ENCODE data around the gene ARPC5L. TPM values are rescaled to one million over a fixed set of nuclear protein-coding genes. Genes with fewer than 3 reads are reported as not detected.
"Not testable (repeated sequence)": the region's sequence is repeated elsewhere in the genome, so short reads cannot be mapped to it uniquely, and the experiment has no call there.

Gene ARPC5L
- total RNA-seq, 1 donor from 2014 or later = 10.1 TPM

DNA sequence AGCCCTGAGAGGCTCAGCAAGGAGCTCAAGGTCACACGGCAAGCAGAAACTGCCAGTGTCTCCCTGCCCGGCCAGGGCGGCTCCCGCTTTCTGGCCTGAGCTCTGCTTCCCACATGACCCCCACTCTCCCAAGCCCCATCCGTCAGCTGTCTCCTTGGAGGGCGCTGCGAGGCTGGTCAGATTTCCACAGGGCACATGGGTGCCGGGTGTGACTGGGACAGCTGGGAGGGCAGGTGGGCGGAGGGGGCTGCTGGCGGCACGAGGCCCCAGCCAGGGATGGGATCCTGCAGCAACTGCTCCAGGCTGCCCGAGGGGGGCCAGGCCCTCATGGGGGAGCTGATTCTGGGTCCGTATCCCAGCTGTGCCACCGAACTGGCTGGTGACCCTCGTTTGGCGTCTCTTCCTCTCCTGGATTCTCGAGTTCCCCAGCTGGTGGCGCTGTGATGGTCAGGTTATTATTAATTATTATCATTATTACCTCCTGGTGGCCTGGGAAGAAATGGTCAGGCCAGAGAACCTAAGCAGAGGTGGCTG is 21.6 kb upstream of the ARPC5L start:
- no peak for DNase-seq (ENCODE audit: low spot score)

DNA sequence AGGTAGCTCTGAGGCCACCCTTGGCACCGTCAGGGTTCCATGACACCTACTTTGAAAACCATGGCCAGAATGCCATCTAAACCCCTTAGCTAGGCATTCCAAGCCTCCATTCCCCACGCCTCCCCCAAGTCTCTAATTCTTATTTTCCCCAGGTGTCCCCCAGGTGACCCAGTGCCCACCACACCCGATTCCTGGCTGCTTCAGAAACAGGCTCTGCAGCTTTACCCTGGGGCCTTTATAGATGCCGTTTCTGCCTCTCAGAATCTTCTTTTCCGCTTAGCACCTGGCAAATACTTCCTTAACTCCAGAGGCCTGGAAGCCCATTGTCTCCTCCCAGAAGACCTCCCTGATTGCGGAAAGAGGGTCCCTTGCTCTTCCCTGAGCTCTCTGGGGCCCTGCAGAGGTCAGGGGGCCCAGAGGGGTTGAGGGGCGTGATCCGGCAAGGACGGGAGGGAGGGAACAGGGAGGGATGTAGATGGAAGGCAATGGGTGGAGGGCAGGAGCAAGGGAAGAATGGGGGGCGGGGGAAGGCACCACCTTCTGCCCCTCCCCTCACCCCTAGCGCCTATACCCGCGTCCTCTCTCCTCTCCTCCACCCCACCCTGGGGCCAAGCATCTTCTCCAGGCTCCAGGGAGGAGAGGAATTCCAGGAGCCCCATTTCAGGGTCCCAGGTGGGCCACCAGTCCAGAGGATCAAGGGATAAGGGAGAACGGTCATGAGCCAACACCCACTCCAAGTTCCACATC is 20.7 kb upstream of the ARPC5L start:
- DNase-seq (ENCODE audit: low spot score) = no peak

DNA sequence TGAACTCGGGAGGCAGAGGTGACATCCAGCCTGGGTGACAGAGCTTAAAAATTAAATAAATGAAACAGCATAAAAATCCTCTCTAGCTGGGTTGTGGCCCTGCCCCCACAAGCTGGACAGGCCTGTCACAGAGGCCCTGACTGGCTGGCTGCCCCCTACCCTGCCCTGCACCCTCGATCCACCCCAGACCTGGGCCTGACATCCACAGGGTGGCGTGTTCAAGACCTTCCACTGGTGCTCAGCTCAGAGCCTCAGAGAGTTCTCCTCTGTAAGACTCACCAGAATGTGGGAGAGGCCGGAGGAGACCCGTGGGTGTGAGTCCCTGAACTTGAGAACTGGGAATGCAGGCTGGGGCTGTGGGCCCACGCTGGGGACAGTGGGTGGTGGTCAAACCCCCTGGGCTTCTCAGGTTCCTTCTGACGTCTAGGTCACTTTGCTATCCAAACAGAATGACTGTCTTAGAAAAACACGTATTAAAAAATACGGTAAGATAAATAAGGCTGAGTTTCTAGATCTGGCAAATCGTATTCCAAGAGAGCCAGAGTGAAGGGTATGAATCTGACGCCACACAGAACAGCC is 18.4 kb upstream of the ARPC5L start:
- no peak for DNase-seq (ENCODE audit: low spot score)

- no peak for DNase-seq (ENCODE audit: low spot score)
Measured at GRCh38 chr9:124844291-124844690, 17.6 kb upstream of the ARPC5L start.

GRCh38 chr9:124846467-124846866 is 15.5 kb upstream of the ARPC5L start:
- DNase-seq (ENCODE audit: low spot score) = not testable (repeated sequence)

DNA sequence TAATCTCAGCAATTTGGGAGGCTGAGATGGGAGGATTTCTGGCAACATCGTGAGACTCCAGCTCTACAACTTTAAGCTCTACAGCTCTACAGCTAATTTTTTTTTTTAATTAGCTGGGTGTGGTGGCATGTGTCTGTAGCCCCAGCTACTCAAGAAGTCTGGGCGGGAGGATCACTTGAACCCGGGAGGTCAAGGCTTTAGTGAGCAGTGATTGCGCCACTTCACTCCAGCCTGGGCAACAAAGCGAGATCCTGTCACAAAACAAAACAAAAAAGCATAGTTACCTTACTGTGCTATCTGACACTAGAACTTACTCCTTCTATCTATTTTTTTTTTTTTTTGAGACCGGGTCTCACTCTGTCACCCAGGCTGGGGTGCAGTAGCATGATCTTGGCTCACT is 15.0 kb upstream of the ARPC5L start:
- DNase-seq (ENCODE audit: low spot score) = no peak

DNA sequence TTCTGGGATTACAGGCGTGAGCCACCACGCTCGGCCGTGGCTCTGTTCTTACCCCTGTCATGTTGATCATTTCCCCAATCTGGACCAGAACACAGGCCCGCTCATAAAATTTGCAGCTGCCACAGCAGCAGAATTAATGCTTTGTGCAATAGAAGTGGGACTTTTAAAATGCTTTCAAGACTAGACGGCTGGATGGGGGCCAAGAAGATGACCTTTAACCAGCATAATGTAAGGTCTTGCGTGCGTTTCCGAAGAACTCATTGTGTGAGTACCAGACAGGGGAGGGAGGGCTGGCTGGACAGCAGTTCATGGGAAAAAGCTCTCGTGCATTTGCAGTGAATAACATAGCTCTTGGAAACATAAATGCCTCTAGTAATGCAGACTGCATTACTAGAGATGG is 12.1 kb upstream of the ARPC5L start:
- peak; percentile 54 for DNase-seq (ENCODE audit: low spot score)

GRCh38 chr9:124852121-124852828 is 9.7 kb upstream of the ARPC5L start:
- DNase-seq (ENCODE audit: low spot score) = no peak

- DNase-seq (ENCODE audit: low spot score) = peak; percentile 74
Measured at GRCh38 chr9:124852829-124853531, 8.9 kb upstream of the ARPC5L start, which contains the start of gene WDR38. Gene WDR38, plus strand, starts transcription at chr9:124853460. Its CDS starts 72 bp downstream, at chr9:124853532.

DNA sequence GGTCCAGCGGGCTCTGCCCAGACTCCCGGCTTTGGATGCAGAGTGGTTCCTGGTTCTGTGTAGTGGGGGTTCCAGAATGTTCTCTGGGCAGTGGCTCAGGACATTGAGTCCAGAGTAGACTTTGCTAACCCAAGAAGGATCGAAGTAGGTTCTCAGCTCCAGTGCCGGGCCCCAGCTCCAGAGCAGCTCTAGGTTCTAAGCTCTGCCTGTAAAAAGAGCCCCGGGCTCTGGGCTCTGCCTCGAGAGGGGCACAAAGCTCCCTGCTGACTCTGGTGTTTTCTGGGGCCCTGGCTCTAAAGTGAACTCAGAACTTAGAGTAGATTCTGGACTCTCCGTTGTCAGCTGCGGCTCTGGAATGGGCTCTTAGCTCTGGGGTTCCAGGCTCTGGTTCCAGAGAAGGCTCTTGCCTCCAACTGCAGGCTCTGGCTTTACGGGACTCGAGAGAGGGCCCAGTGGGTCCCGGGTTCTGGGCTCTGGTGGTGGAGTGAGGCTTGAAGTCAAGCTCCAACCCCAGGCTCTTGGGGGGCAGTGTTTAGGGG is 8.3 kb upstream of the ARPC5L start:
- no peak for DNase-seq (ENCODE audit: low spot score)

DNA sequence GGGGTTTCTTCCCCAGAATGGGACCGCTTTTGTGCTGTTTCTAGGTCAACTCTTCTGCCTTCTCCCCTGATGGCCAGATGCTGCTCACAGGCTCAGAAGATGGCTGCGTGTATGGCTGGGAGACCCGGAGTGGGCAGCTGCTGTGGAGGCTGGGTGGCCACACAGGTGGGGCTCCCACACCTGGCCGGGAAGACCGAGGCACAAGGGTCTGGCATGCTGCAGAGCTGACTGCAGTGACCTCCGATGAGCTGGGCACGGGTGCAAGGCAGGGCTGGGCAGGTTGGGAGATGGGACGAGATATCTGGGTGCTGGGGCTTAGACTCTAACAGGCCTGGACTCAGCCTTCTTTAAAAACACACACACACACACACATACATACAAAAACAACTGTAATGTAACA is 7.8 kb upstream of the ARPC5L start:
- DNase-seq (ENCODE audit: low spot score) = no peak

DNA sequence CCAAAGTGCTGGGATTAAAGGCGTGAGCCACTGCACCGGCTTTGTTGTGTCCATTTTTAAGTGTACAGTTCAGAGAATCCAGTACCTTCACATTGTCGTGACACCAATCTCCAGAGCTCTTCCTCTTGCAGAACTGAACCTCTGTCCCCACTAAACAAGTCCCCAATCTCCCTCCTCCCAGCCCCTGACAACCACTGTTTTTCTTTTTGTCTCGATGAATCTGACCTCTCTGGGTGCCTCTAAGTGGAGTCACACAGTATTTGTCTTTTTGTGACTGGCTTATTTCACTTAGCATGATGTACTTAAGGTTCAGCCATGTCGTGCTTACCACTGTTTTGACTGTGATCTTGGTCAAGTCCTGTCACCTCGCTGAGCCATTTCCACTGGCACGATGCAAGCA is 7.1 kb upstream of the ARPC5L start:
- DNase-seq (ENCODE audit: low spot score) = no peak

- no peak for DNase-seq (ENCODE audit: low spot score)
Measured at GRCh38 chr9:124855566-124855943, 6.4 kb upstream of the ARPC5L start.

GRCh38 chr9:124855944-124856765 is 5.8 kb upstream of the ARPC5L start:
- DNase-seq (ENCODE audit: low spot score) = no peak

GRCh38 chr9:124857533-124858162 is 4.3 kb upstream of the ARPC5L start:
- DNase-seq (ENCODE audit: low spot score) = no peak

DNA sequence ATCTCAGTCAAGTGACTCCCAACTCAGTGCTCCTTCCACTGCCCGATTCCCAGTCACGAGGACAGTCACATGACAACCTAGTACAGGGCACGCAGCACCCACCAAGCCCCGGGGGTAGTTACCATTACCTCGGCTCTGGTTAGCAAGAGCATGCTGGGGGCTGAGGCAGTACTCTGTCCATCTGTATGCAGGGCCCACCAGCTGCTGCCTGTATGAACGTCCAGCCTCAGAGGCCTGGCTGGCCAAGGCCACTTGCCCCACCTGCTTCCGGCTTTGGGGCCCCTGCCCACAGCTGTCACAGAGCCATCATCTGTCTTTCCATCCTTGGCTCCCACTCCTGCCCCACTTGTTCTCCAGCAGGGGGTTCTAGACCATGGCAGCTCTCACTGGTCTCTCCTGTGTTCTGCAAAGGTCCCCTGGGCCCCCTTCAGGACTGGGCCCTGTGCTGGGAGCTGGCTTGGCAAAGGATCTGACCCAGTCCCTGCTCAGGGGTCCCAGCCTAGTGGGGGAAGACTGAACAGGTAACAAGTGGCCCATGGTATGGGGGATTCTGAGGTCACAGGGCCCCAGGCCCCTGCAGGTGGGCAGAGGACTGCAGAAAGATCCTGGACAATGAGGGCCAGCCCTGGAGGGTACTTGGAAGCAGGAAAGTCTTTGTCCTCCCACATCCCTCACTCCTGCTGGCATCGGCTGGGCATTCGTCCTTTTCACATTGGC is 3.4 kb upstream of the ARPC5L start:
- no peak for DNase-seq (ENCODE audit: low spot score)

- DNase-seq (ENCODE audit: low spot score) = no peak
Measured at GRCh38 chr9:124859803-124860581, 1.9 kb upstream of the ARPC5L start.

GRCh38 chr9:124860582-124861341 is 1.2 kb upstream of the ARPC5L start:
- no peak for DNase-seq (ENCODE audit: low spot score)
